WTC11 (cell line): ENCODE measurements around the gene RPS6KL1.

Source experiments
- CREB1 ChIP-seq: sonication (generic); formaldehyde crosslinking; IDR thresholded peaks from 2 replicates; pipeline ENCODE4 v1.8.0; 2023; ENCODE audit warnings: mild to moderate bottlenecking, missing genetic modification reagents
- ESRRA ChIP-seq: sonication (generic); formaldehyde crosslinking; IDR thresholded peaks from 2 replicates; pipeline ENCODE4 v1.8.1; 2022; ENCODE audit warnings: mild to moderate bottlenecking, missing genetic modification reagents, borderline replicate concordance
- NFE2L1 ChIP-seq: sonication (generic); formaldehyde crosslinking; IDR thresholded peaks from 2 replicates; pipeline ENCODE4 v1.8.1; 2023; ENCODE audit warnings: missing genetic modification reagents
- SOX15 ChIP-seq: fragments of 250-450 bp; sonication (Bioruptor Pico); IDR thresholded peaks from 2 replicates; pipeline ENCODE4 v1.9.0; 2021; ENCODE audit warnings: mild to moderate bottlenecking
- TF ChIP-seq, protein P1 (sequence below): fragments of 200-600 bp; IDR thresholded peaks from 2 replicates; pipeline ENCODE4 v1.8.0; 2022; ENCODE audit warnings: antibody characterized with exemption
- TF ChIP-seq, protein P2 (sequence below): sonication (generic); formaldehyde crosslinking; IDR thresholded peaks from 2 replicates; pipeline ENCODE4 v1.8.1; 2023; ENCODE audit warnings: mild to moderate bottlenecking, missing genetic modification reagents

DNA sequence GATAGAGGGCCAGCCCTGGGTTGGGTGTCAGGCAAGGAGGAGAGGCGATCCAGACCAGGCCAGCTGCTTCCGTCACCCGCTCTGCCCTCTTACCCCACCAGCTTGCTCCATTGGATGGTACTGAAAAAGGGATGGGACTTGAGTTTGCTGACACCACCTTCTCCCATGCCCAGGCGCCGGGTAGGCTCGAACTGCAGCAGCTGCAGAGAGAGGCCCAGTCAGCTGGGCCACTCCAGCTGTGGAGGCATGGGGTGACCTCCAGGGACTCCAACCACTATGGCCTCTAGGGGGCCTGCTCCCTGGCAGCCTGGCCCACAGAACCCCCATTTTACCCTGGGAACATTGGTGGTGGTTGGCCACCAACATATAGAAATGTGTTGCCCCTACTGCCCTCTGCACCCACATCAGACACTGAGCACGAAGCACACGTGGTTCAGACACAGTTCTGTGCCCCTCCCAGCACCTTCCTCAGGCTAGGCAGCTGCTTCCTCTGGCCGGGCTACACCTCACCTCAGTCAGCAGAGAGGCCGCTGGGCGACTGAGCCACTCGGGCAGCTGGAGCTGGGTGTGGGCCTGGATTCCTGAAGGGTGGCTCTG, 16.0 kb downstream of the RPS6KL1 start:
- TF ChIP-seq, protein P1, sequence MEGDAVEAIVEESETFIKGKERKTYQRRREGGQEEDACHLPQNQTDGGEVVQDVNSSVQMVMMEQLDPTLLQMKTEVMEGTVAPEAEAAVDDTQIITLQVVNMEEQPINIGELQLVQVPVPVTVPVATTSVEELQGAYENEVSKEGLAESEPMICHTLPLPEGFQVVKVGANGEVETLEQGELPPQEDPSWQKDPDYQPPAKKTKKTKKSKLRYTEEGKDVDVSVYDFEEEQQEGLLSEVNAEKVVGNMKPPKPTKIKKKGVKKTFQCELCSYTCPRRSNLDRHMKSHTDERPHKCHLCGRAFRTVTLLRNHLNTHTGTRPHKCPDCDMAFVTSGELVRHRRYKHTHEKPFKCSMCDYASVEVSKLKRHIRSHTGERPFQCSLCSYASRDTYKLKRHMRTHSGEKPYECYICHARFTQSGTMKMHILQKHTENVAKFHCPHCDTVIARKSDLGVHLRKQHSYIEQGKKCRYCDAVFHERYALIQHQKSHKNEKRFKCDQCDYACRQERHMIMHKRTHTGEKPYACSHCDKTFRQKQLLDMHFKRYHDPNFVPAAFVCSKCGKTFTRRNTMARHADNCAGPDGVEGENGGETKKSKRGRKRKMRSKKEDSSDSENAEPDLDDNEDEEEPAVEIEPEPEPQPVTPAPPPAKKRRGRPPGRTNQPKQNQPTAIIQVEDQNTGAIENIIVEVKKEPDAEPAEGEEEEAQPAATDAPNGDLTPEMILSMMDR, result no peak
- no peak for TF ChIP-seq NFE2L1 (CRISPR knock-in tag)
- TF ChIP-seq, protein P2, sequence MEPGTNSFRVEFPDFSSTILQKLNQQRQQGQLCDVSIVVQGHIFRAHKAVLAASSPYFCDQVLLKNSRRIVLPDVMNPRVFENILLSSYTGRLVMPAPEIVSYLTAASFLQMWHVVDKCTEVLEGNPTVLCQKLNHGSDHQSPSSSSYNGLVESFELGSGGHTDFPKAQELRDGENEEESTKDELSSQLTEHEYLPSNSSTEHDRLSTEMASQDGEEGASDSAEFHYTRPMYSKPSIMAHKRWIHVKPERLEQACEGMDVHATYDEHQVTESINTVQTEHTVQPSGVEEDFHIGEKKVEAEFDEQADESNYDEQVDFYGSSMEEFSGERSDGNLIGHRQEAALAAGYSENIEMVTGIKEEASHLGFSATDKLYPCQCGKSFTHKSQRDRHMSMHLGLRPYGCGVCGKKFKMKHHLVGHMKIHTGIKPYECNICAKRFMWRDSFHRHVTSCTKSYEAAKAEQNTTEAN, result no peak
- no peak for TF ChIP-seq ESRRA
- no peak for TF ChIP-seq SOX15 (CRISPR knock-in tag)
- TF ChIP-seq CREB1 (CRISPR knock-in tag), result no peak
